H1 (cell line): ENCODE measurements around the gene CIAO2A. TPM values are rescaled to one million over a fixed set of nuclear protein-coding genes. Genes with fewer than 3 reads are reported as not detected.

Experiments
- CTCF ChIA-PET: fragments of 300-600 bp; sonication (Branson Sonifier 250); formaldehyde crosslinking; loops from one replicate; lab custom pipeline; 2021; ENCODE audit not compliant: partially characterized antibody; lab: Charles Lee
- POLR2A ChIA-PET: fragments of 300-600 bp; sonication (Branson Sonifier 250); formaldehyde crosslinking; loops from one replicate; lab custom pipeline; 2021; ENCODE audit warnings: inconsistent platforms; ENCODE audit not compliant: partially characterized antibody; lab: Charles Lee
- DNase-seq, 2 experiments: peaks; one replicate each; pipeline versions ENCODE4 v3.0.0 to v3.0.0-alpha.2; 2010 to 2022; ENCODE audit warnings: low spot score in 2 of 2, low read depth in 1 of 2, mixed read lengths in 1 of 2
- FAIRE-seq: peaks from 2 replicates; lab custom pipeline; 2011; peaks lifted over from hg19 to GRCh38; lab: Jason Lieb, UNC
- H2AFZ ChIP-seq: 2 replicates; pipeline ENCODE4 v1.8.1; 2012; ENCODE audit warnings: low read length, inconsistent platforms
- H2AK5ac ChIP-seq: 2 replicates; pipeline ENCODE4 v1.6.1; 2013; ENCODE audit warnings: low read depth, low read length
- H2BK120ac ChIP-seq: replicated peaks from 2 replicates; pipeline ENCODE3; 2013; ENCODE audit warnings: low read depth, low read length, inconsistent platforms
- H2BK12ac ChIP-seq: 2 replicates; pipeline ENCODE4 v1.6.1; 2013; ENCODE audit warnings: low read depth, low read length
- H2BK15ac ChIP-seq: 2 replicates; pipeline ENCODE4 v1.6.1; 2013; ENCODE audit warnings: low read length
- H2BK20ac ChIP-seq: 2 replicates; pipeline ENCODE4 v1.6.1; 2013; ENCODE audit warnings: low read length
- H2BK5ac ChIP-seq: 2 replicates; pipeline ENCODE4 v1.6.1; 2013; ENCODE audit warnings: low read depth, low read length
- H3K14ac ChIP-seq: 2 replicates; pipeline ENCODE4 v1.6.1; 2013; ENCODE audit warnings: inconsistent platforms; ENCODE audit not compliant: insufficient read length
- H3K18ac ChIP-seq: 2 replicates; pipeline ENCODE4 v1.6.1; 2013; ENCODE audit warnings: low read length; ENCODE audit errors: extremely low read depth
- H3K23ac ChIP-seq: 2 replicates; pipeline ENCODE4 v1.6.1; 2013; ENCODE audit warnings: inconsistent platforms; ENCODE audit not compliant: insufficient read length
- H3K23me2 ChIP-seq: 2 replicates; pipeline ENCODE4 v1.6.1; 2013; ENCODE audit warnings: low read depth, low read length
- H3K27ac ChIP-seq: 2 replicates; pipeline ENCODE4 v1.6.1; 2011; ENCODE audit warnings: low read depth, low read length, inconsistent platforms
- H3K27me3 ChIP-seq, 4 experiments: replicated peaks in 1 of 4; 1 replicate in 1 of 4; 2 replicates in 3 of 4; pipeline versions ENCODE4 v1.6.1 to v1.8.1; 2011 to 2013; ENCODE audit warnings: low read length in 3 of 4, mild to moderate bottlenecking in 3 of 4, inconsistent platforms in 2 of 4, mixed read lengths in 2 of 4, moderate library complexity in 1 of 4; ENCODE audit not compliant: control insufficient read depth in 3 of 4, insufficient read depth in 3 of 4; ENCODE audit errors: extremely low read depth in 1 of 4
- H3K36me3 ChIP-seq, 4 experiments: 2 replicates each; pipeline versions ENCODE4 v1.6.1 to v1.8.1; 2011 to 2013; ENCODE audit warnings: mild to moderate bottlenecking in 4 of 4, low read length in 3 of 4, moderate library complexity in 2 of 4, control low read depth in 1 of 4, inconsistent platforms in 1 of 4; ENCODE audit not compliant: insufficient read depth in 4 of 4, control insufficient read depth in 2 of 4
- H3K4ac ChIP-seq: replicated peaks from 2 replicates; pipeline ENCODE3; 2013; ENCODE audit warnings: low read length, low read depth, mixed read lengths, inconsistent platforms; ENCODE audit not compliant: insufficient read length
- H3K4me1 ChIP-seq, 4 experiments: replicated peaks in 1 of 4; 1 replicate in 1 of 4; 2 replicates in 3 of 4; pipeline versions ENCODE4 v1.6.1 to v1.8.1; 2011 to 2013; ENCODE audit warnings: low read length in 3 of 4, inconsistent platforms in 2 of 4, mixed read lengths in 1 of 4; ENCODE audit not compliant: insufficient read depth in 4 of 4, control insufficient read depth in 3 of 4
- H3K4me2 ChIP-seq, 2 experiments: 2 replicates each; pipeline versions ENCODE4 v1.6.1 to v1.8.1; 2011 to 2013; ENCODE audit warnings: low read depth in 2 of 2, low read length in 2 of 2, control low read depth in 1 of 2, inconsistent platforms in 1 of 2, mild to moderate bottlenecking in 1 of 2; ENCODE audit not compliant: insufficient read depth in 1 of 2
- H3K4me3 ChIP-seq, 4 experiments: fragments of 200-600, 300-600 bp in 1 of 4; sonication (generic), shearing (Covaris generic), sonication (Bioruptor Twin) in 1 of 4; 2 replicates each; pipeline versions ENCODE4 v1.5.1 to v1.8.1; 2011 to 2016; ENCODE audit warnings: low read length in 4 of 4, low read depth in 3 of 4, control low read depth in 2 of 4, inconsistent platforms in 2 of 4, mild to moderate bottlenecking in 2 of 4, mixed read lengths in 1 of 4, moderate library complexity in 1 of 4; ENCODE audit not compliant: insufficient read depth in 2 of 4; ENCODE audit errors: extremely low read depth in 1 of 4
- H3K56ac ChIP-seq: replicated peaks from 2 replicates; pipeline ENCODE3; 2013; ENCODE audit warnings: low read depth, mild to moderate bottlenecking, mixed read lengths, low read length, inconsistent platforms; ENCODE audit not compliant: insufficient read length
- H3K79me1 ChIP-seq: 2 replicates; pipeline ENCODE4 v1.6.1; 2013; ENCODE audit warnings: low read depth, low read length, control low read depth
- H3K79me2 ChIP-seq, 2 experiments: 2 replicates each; pipeline versions ENCODE4 v1.6.1 to v1.8.1; 2012 to 2013; ENCODE audit warnings: low read length in 2 of 2, mild to moderate bottlenecking in 2 of 2, inconsistent platforms in 1 of 2; ENCODE audit not compliant: insufficient read depth in 2 of 2, control insufficient read depth in 1 of 2
- H3K9ac ChIP-seq, 4 experiments: replicated peaks in 1 of 4; 1 replicate in 1 of 4; 2 replicates in 3 of 4; pipeline versions ENCODE4 v1.6.1 to v1.8.1; 2011 to 2013; ENCODE audit warnings: low read depth in 3 of 4, low read length in 3 of 4, control low read depth in 2 of 4, mild to moderate bottlenecking in 2 of 4, moderate library complexity in 2 of 4, inconsistent platforms in 1 of 4; ENCODE audit errors: extremely low read depth in 1 of 4
- H3K9me3 ChIP-seq, 2 experiments: 2 replicates each; pipeline versions ENCODE4 v1.6.1 to v1.8.1; 2012 to 2013; ENCODE audit warnings: mild to moderate bottlenecking in 2 of 2, moderate library complexity in 2 of 2, control low read depth in 1 of 2, inconsistent platforms in 1 of 2, low read depth in 1 of 2, low read length in 1 of 2, mixed read lengths in 1 of 2; ENCODE audit not compliant: insufficient read depth in 2 of 2
- H4K20me1 ChIP-seq, 2 experiments: replicated peaks in 1 of 2; 2 replicates each; pipeline versions ENCODE3 to v1.8.1; 2011 to 2013; ENCODE audit warnings: inconsistent platforms in 2 of 2, low read length in 2 of 2, mild to moderate bottlenecking in 1 of 2; ENCODE audit not compliant: insufficient read depth in 2 of 2, control insufficient read depth in 1 of 2
- H4K5ac ChIP-seq: 2 replicates; pipeline ENCODE4 v1.6.1; 2013; ENCODE audit warnings: low read length, low read depth, mixed read lengths, inconsistent platforms; ENCODE audit not compliant: insufficient read length
- H4K8ac ChIP-seq: 2 replicates; pipeline ENCODE4 v1.8.0; 2013; ENCODE audit warnings: mild to moderate bottlenecking, moderate library complexity, low read length, inconsistent platforms; ENCODE audit not compliant: insufficient read depth; ENCODE audit errors: extremely low read depth
- H4K91ac ChIP-seq: replicated peaks from 2 replicates; pipeline ENCODE3; 2013; ENCODE audit warnings: low read length, mixed read lengths, inconsistent platforms; ENCODE audit not compliant: insufficient read length
- BACH1 ChIP-seq: IDR thresholded peaks from 2 replicates; pipeline ENCODE4 v1.6.1; 2012; ENCODE audit warnings: low read length, improper control_type of control experiment
- EZH2 ChIP-seq: fragments of 200-600 bp; sonication (generic); IDR thresholded peaks from 2 replicates; pipeline ENCODE4 v1.7.1; 2012; ENCODE audit warnings: low read depth, mild to moderate bottlenecking, moderate library complexity, low read length, inconsistent platforms; ENCODE audit not compliant: severe bottlenecking
- HDAC6 ChIP-seq: IDR thresholded peaks from one replicate; pipeline ENCODE4 v1.7.1; 2012; ENCODE audit warnings: low read depth, mild to moderate bottlenecking, inconsistent platforms, low read length, moderate library complexity
- JUN ChIP-seq: IDR thresholded peaks from 2 replicates; pipeline ENCODE4 v1.6.1; 2011; ENCODE audit warnings: low read depth, mild to moderate bottlenecking, improper control_type of control experiment, low read length
- JUND ChIP-seq: IDR thresholded peaks from 2 replicates; pipeline ENCODE4 v1.6.1; 2011; ENCODE audit warnings: mild to moderate bottlenecking, improper control_type of control experiment, low read length
- NANOG ChIP-seq: IDR thresholded peaks from 2 replicates; pipeline ENCODE4 v1.6.1; 2011; ENCODE audit warnings: low read length, low read depth, mild to moderate bottlenecking, inconsistent platforms; ENCODE audit not compliant: insufficient read depth, poor library complexity, severe bottlenecking
- PHF8 ChIP-seq: fragments of 200-600 bp; sonication (generic); conservative IDR thresholded peaks from 2 replicates; pipeline ENCODE4 v1.7.1; 2012; ENCODE audit warnings: low read depth, mild to moderate bottlenecking, inconsistent platforms, low read length, moderate library complexity
- POLR2A ChIP-seq, 2 experiments: IDR thresholded peaks; 1 replicate in 1 of 2; 2 replicates in 1 of 2; pipeline ENCODE4 v1.6.1; 2011; ENCODE audit warnings: low read depth in 2 of 2, low read length in 2 of 2, mild to moderate bottlenecking in 2 of 2; ENCODE audit errors: control extremely low read depth in 1 of 2
- POLR2AphosphoS5 ChIP-seq: IDR thresholded peaks from 2 replicates; pipeline ENCODE4 v1.6.1; 2011; ENCODE audit warnings: low read depth, low read length
- SIN3A ChIP-seq, 2 experiments: IDR thresholded peaks in 1 of 2; conservative IDR thresholded peaks in 1 of 2; 2 replicates each; pipeline ENCODE4 v1.6.1; 2011 to 2012; ENCODE audit warnings: low read length in 2 of 2, improper control_type of control experiment in 1 of 2, low read depth in 1 of 2, mild to moderate bottlenecking in 1 of 2
- WGBS, 2 experiments: shearing (Covaris generic) in 1 of 2; methylation state at CpG; one replicate each; pipeline versions ENCODE4 v1.1.6 to v1.1.7; 2013 to 2015; ENCODE audit warnings: low lambda C conversion rate in 2 of 2, mixed read lengths in 2 of 2, inconsistent platforms in 1 of 2, low coverage in 1 of 2, missing lambda C conversion rate in 1 of 2; ENCODE audit not compliant: insufficient replicate concordance in 2 of 2, insufficient coverage in 1 of 2, insufficient read length in 1 of 2; ENCODE audit errors: extremely low coverage in 1 of 2, missing lambda C conversion rate in 1 of 2; 5-methylcytosine and 5-hydroxymethylcytosine counted together
- polyA plus RNA-seq, 7 experiments: library from polyadenylated mRNA; depleted of rRNA in 3 of 7; stranded (reverse) in 5 of 7; unstranded in 2 of 7; fragments of >200 nt in 5 of 7; fragments of 200-250 nt in 2 of 7; gene quantifications; 1 replicate in 5 of 7; 2 replicates in 1 of 7; 4 replicates in 1 of 7; pipeline versions ENCODE4 v1.2.1 to v1.2.3, GENCODE V29; 2011 to 2013; ENCODE audit warnings: missing spikeins in 2 of 7, mixed read lengths in 2 of 7
- total RNA-seq: library from RNA; stranded (reverse); fragmentation: NEBNext Ultra II Directional; extraction: Animal tissue kit (Norgen Biotek cat#: 25700); gene quantifications from 2 replicates; pipeline ENCODE4 v1.2.1, GENCODE V29; 2021
- TF ChIP-seq, protein P1 (sequence below): IDR thresholded peaks from 2 replicates; pipeline ENCODE4 v1.6.1; 2012; ENCODE audit warnings: inconsistent platforms

The CIAO2A gene
- total and polyA plus RNA-seq, 2 of the 8 experiments (the other 6 are each of a cell fraction or from before 2014, with no cell fraction given) = 76.4 to 86.5 TPM

DNA sequence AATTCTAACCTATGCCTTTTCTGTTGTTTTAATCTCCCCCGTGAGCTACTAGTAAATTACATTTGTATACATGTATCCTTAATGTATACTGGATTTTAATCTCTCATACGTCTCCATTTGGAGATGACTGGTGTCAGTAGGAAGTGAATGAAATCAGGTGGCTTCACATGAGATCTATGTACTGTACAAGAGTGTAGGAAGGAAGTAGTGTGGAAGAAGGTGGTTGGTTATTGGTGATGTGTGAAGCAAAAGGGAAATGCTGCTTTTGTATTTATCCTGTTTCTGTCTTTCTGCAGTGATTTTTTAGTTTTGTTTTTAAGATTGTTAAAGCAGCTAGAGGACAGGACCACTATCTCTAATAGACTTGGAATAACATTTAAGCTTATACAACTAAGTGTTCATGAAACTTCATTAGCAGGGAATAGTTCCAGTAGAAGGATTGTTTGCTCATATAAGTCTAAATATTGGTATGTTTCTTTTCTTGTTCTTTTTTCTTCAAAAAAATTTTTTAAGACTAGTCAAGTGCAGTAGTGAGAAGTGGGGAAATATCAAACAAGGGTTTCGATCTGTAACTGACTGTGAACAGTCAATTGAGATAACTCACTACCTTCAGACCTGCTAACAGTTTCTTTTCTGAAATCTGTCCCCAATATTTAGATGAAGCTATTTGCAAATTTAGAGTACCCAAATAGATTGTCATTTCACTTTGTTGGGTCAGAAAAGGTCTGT, 17.5 kb upstream of the CIAO2A start:
- Histone ChIP-seq H3K4me2 (no peak overlapping the region), H3K4me1 (peaks cover 0 to 4% (median 0%) of the 10 kb centered on the region in 4 experiments; a peak in 1 of 7 replicates), H3K36me3 (peaks cover 0 to 13% (median 4%) of the 10 kb centered on the region in 4 experiments; a peak in 2 of 8 replicates), H3K27me3 (no peaks in the 10 kb centered on the region), H2AFZ (no peak overlapping the region), H4K91ac (no peak overlapping the region), H3K23ac (no peak overlapping the region), H3K79me2 (peaks cover 0 to 12% of the 10 kb centered on the region in 2 experiments; a peak in 1 of 4 replicates), H4K5ac (no peak overlapping the region), H4K20me1 (peaks cover 0 to 4% of the 10 kb centered on the region in 2 experiments), H3K79me1 (no peaks in the 10 kb centered on the region), H2BK15ac (no peak overlapping the region), H3K4ac (no peak overlapping the region), H2AK5ac (no peak overlapping the region), H3K56ac (no peak overlapping the region), H3K18ac (no peak overlapping the region), H2BK20ac (no peak overlapping the region), H3K27ac (no peak overlapping the region), H2BK5ac (no peak overlapping the region), H3K4me3 (no peak overlapping the region), H3K23me2 (no peaks in the 10 kb centered on the region), H3K9ac (no peak overlapping the region), H3K14ac (no peak overlapping the region), H2BK120ac (no peak overlapping the region), H4K8ac (no peak overlapping the region), H2BK12ac (no peak overlapping the region), H3K9me3 (no peaks in the 10 kb centered on the region)
- DNase-seq (no peak), FAIRE-seq (no peak)
- CTCF ChIA-PET = interaction anchor here (1.2 to 2.7 kb wide), 5 partner anchors 12 to 42 kb away, joined by 3 to 8 read pairs (median 7); no protein-coding TSS in a partner anchor
- WGBS, 2 experiments = 90% methylated on average over 3 of the region's 3 CpGs; no CpG with 5 or more reads in 1 of the 2 experiments
- POLR2A ChIA-PET = interaction anchor here (1.2 to 1.6 kb wide), 3 partner anchors 9 to 15 kb away, joined by 3 to 5 read pairs (median 4); partner anchors contain the start of gene SNX1
- TF ChIP-seq JUN (no peak), POLR2A (IDR thresholded peaks at IDR 0.05; ENCODE audit: control extremely low read depth in 1 of 2, low read depth in 2 of 2, low read length in 2 of 2) (no peak), JUND (no peak), HDAC6 (no peak), NANOG (no peak), POLR2AphosphoS5 (no peak), PHF8 (no peak), SIN3A (conservative IDR thresholded peaks at IDR 0.05 in 1 of 2, IDR thresholded peaks at IDR 0.05 in 1 of 2; ENCODE audit: low read depth in 1 of 2, low read length in 2 of 2) (no peak), EZH2 (no peak), BACH1 (no peak)
- TF ChIP-seq, protein P1, sequence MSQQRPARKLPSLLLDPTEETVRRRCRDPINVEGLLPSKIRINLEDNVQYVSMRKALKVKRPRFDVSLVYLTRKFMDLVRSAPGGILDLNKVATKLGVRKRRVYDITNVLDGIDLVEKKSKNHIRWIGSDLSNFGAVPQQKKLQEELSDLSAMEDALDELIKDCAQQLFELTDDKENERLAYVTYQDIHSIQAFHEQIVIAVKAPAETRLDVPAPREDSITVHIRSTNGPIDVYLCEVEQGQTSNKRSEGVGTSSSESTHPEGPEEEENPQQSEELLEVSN = no peak
